GM18868 (cell line): ENCODE measurements around the gene SPATA12.

ENCODE experiments used
- ATAC-seq: cut with Tn5 transposase; IDR thresholded peaks from one replicate; pipeline ENCODE4 v1.9.1; 2021; ENCODE audit warnings: mild to moderate bottlenecking, moderate library complexity; ENCODE audit not compliant: unreplicated experiment

SPATA12 gene

DNA sequence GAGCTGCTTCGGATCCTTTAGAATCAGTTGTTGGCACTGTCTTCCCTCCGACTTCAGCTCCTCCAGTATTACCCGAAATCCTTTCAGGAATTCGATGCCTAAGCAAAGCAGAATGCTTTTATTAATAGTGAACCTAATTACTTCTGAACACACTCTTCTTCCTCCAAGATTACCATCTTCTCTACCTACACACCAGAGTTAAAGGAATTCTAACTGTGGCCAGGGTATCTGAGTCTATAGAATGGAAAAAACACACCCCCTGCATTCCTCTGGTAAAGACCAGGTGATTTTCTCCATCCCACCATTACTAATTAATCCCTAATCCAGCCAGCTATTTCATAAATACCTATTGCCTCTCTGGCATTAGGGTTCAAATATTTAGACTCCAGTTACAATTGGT, 49.8 kb downstream of the SPATA12 start:
- no peak for ATAC-seq

DNA sequence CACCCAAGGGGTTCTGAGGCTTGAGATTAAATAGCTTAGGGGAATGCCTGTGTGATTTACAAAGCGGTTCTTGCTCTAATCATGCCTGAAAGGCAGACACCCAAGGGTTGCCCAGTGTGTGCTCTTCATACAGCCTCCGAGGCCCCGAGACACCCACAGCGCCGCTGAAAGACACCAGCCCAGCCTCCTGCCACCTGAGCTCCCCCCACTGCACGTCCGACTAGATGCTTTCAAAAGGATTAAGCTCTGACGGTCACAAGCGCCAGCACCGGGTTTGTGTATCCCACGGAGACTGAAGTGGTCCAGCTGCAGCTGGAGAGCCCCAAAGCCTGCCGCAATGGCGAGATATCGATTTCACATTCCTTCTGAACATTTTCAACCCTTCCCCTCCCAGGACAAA, 50.3 kb downstream of the SPATA12 start:
- no peak for ATAC-seq

DNA sequence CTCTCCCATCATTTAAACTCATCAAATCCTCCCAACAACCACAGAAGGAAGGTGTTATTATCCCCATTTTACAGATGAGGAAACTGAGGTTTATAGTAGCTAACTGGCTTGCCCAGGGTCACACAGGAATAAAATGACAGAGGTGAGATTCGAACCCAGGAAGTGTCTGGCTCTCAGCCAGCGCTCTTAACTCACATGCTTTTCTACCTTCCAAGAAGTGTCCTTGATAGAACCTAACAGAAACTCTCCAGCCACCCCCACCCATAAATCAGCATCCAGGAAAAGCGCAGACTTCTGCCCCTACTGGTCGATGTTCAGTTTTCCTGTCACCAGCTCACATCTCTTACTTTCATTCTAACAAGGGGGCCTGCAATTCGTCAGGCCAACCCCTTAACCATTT, 51.7 kb downstream of the SPATA12 start:
- no peak for ATAC-seq

DNA sequence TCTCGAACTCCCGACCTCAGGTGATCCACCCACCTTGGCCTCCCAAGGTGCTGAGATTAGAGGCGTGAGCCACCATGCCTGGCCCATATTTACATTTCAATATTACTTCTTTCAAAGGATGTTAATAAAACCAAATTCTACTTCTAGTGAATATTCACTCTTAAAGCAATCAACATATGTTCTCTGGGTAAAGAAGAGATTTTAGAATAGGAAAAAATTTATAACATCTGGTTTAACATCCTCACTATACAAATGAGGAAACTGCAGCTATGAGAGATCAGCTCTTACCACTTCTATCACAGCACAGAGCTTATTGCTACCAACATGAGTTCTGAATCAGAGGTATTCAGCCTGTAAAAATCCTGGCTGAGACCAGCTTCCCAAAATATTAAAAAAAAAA, 56.0 kb downstream of the SPATA12 start:
- no peak for ATAC-seq

DNA sequence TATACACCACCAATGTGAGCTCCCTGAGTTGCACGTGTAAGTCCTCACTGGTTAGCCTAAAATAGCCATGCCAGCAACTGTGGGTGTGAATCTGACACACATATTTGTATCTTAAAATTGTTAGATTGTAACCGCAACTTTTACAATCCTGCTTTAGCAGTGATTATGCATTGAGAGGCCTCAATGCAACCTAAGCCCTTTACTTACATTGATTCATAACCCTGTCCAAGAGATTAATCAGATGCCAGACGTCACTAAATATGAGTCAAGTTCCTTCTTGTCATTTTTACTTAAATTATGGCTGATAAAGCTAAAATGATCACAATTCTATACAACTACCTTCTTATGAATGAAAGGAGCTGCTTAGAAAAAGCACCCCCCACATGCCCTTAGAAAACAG, 57.8 kb downstream of the SPATA12 start:
- no peak for ATAC-seq

DNA sequence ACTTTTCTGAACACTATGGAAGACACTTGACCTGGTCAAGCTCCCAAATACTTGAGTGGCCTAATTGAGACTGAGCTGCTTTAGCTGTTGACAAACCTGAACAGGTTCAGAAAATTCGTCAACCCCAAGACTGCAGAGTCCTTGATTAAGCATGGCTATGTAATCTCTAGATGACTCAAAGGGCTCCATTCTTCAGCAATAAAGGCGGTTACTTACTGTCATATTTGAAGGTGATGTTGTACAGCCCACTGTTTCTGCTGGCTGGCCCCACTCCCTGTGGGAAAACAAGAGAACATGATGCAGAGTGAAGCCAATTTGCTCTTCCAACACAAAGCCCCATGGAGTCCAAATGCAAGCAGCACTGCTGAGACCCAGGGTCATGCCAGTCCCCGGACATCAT, 59.6 kb downstream of the SPATA12 start:
- no peak for ATAC-seq

DNA sequence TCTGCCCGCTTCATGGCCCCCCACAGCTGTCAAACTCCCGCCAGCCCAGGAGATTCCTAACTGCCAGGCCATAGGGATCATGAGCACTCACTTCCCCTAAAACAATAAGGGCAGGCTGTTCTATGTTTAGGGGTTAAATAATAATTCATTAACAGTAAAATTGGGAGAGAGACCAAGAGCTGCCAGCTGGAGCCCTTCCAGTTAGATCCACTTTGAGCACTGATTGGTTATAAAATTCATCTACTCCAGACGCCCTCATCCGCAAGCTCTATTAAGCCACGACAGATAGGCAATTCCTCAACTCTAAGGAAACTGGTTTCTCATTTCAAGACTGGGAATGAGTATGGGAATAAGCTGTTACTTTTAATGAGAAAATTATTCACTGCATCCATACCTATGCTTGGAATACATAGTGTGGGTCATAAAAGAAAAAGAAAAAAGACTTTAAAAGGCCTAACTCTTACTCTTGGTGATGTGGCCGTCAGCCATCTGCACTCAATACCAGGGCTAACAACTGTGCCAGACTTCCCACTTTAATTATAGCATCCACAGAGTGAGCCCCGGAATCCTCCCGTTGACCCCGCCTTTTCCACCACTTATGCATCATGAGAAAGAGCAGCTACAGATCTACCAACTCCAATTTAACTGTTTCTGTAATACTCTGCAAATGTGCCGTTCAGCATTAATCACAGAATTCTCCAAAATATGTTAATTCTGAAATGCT, 60.1 kb downstream of the SPATA12 start:
- no peak for ATAC-seq
